ENCODE measurements around the gene PARVA.

PARVA gene

DNA sequence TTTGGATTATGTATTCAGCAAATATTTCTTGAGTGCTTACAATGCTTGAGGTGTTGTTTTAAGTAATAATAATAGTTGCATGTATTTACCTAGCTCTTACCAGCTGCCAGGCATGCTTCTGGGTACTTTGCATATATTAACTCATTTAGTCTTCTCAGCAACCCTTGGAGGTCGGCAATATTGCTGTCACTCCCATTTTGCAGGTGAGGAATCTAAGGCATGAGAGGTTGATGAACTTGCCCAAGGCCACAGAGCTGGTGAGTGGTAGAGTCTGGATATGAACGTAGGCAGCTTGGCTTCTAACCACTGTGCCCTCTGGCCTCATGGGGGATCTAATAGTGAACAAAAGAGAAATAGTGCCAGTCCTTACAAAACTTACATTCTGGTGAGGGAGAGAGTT is 92.9 kb downstream of the PARVA start:
- H3K4me3 ChIP-seq (ENCODE audit: low read depth, low read length): no peak overlapping the region
- H3K27me3 ChIP-seq (replicated peaks): no peaks in the 10 kb centered on the region
- in situ Hi-C loops (cut with HindIII; ENCODE audit: low pct_ligation_motif_present, low sequenced_read_pairs): no loop called here
- H3K36me3 ChIP-seq (replicated peaks): peaks cover 13% of the 10 kb centered on the region
- no peak overlapping the region for H3K27ac ChIP-seq
- no peak for DNase-seq
- TF ChIP-seq, protein P1, sequence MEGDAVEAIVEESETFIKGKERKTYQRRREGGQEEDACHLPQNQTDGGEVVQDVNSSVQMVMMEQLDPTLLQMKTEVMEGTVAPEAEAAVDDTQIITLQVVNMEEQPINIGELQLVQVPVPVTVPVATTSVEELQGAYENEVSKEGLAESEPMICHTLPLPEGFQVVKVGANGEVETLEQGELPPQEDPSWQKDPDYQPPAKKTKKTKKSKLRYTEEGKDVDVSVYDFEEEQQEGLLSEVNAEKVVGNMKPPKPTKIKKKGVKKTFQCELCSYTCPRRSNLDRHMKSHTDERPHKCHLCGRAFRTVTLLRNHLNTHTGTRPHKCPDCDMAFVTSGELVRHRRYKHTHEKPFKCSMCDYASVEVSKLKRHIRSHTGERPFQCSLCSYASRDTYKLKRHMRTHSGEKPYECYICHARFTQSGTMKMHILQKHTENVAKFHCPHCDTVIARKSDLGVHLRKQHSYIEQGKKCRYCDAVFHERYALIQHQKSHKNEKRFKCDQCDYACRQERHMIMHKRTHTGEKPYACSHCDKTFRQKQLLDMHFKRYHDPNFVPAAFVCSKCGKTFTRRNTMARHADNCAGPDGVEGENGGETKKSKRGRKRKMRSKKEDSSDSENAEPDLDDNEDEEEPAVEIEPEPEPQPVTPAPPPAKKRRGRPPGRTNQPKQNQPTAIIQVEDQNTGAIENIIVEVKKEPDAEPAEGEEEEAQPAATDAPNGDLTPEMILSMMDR (IDR thresholded peaks at IDR 0.05; ENCODE audit: low read depth, low read length, missing control alignments): no peak

DNA sequence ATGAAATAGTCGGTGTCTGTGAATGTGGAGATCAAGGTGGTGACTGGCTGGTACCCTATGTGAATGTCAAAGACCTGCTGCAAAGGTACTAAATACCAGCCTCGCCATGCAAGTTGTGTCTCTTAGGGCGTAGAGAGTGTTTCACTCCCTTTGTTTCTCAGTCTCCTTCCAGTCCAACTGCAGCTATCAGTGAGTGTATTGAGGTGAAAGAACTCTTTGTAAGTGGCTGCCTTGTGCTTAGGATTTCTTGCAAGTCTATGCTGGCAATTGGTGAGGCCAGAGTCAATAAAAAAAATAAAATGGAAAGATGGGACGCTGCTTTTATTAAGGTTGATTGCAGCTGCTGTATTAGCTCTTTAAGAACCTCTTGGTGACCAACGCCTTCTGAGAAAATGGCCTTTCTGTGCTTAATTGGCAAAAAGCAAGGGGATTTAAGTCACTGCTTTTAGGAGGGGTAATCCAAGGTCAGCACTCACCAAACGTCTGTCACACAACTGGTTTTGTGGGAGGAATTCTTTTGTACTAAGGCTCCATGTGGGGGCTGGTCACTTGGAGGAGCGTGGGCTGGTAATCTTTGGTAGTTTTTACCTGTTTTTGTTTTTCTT is 95.1 kb downstream of the PARVA start:
- TF ChIP-seq, protein P1 (IDR thresholded peaks at IDR 0.05; ENCODE audit: low read depth, low read length, missing control alignments): no peak
- Histone ChIP-seq H3K4me3 (ENCODE audit: low read depth, low read length) (no peak overlapping the region), H3K27me3 (replicated peaks) (no peaks in the 10 kb centered on the region), H3K36me3 (replicated peaks) (peaks cover 27% of the 10 kb centered on the region), H3K27ac (no peak overlapping the region)
- no peak for DNase-seq
- in situ Hi-C loops (cut with HindIII; ENCODE audit: low pct_ligation_motif_present, low sequenced_read_pairs): no loop called here

DNA sequence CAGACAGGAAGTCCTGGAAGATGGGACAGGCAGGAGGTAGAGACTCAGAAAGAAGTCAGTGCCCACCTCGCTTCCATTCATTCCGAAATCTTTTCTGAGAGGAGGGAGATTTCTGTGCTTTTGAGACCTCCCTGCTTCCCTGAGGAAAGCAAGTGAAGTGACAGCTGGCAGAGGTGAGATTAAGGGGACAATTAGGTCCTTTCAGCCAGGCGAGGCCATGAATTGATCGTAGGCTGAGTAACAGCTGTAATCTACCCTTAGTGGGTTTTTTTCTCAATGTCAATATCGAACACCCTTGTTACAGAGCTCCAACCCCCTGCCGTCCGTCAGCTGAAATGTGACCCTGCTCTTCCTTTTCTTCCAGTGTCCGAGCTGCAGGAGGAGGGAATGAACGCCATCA is 96.0 kb downstream of the PARVA start:
- in situ Hi-C loops (cut with HindIII; ENCODE audit: low pct_ligation_motif_present, low sequenced_read_pairs): no loop called here
- H3K4me3 ChIP-seq (ENCODE audit: low read depth, low read length): no peak overlapping the region
- TF ChIP-seq, protein P1 (IDR thresholded peaks at IDR 0.05; ENCODE audit: low read depth, low read length, missing control alignments): no peak

DNA sequence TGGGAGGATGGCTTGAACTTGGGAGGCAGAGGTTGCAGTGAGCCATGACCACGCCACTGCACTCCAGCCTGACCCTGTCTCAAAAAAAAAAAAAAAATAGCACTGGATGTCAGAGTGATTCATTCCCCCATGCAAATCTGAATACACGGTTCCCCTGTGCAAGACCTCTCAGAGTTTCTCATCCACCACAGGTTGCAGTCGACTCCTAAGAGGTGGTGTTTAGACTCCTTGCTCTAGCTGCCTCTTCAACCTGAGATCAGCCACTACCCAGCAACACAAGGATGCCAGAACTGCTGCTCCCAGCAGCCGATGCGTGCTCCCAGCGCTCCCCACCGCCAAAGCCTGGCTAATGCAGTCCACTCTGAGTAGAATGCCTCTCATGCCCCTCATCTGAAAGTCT is 97.5 kb downstream of the PARVA start:
- Histone ChIP-seq H3K27me3 (replicated peaks) (no peaks in the 10 kb centered on the region), H3K27ac (no peak overlapping the region), H3K4me3 (ENCODE audit: low read depth, low read length) (no peak overlapping the region), H3K36me3 (replicated peaks) (peaks cover 36% of the 10 kb centered on the region)
- DNase-seq: no peak
- in situ Hi-C loops (cut with HindIII; ENCODE audit: low pct_ligation_motif_present, low sequenced_read_pairs): no loop called here
- TF ChIP-seq, protein P1 (IDR thresholded peaks at IDR 0.05; ENCODE audit: low read depth, low read length, missing control alignments): no peak

More for the DNA sequence above, 96.0 kb downstream of the PARVA start:
- Histone ChIP-seq H3K27me3 (replicated peaks) (no peaks in the 10 kb centered on the region), H3K36me3 (replicated peaks) (peaks cover 35% of the 10 kb centered on the region), H3K27ac (no peak overlapping the region)
- no peak for DNase-seq

DNA sequence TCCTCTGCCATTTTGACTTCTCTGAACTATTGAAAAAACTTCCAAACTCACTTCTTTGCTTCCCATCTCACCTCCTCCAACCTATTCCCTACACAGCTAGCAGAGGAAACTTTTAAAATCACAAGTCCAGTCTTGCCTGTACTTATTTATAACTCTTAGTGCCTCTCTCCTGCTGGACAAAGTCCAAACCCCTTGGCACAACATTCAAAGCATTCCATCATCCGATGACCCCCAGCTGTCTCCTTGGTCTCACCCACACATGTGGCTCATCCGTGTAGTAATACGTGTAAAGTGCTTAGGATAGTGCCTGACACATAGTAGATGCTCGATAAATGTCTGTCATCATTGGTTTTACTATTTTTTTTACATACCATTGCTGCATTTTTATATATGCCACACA is 101.4 kb downstream of the PARVA start:
- in situ Hi-C loops (cut with HindIII; ENCODE audit: low pct_ligation_motif_present, low sequenced_read_pairs): no loop called here
- H3K36me3 ChIP-seq (replicated peaks): peaks cover 40% of the 10 kb centered on the region
- H3K27me3 ChIP-seq (replicated peaks): no peaks in the 10 kb centered on the region
- H3K4me3 ChIP-seq (ENCODE audit: low read depth, low read length): no peak overlapping the region
- no peak for DNase-seq
- no peak overlapping the region for H3K27ac ChIP-seq
- TF ChIP-seq, protein P1 (IDR thresholded peaks at IDR 0.05; ENCODE audit: low read depth, low read length, missing control alignments): no peak

DNA sequence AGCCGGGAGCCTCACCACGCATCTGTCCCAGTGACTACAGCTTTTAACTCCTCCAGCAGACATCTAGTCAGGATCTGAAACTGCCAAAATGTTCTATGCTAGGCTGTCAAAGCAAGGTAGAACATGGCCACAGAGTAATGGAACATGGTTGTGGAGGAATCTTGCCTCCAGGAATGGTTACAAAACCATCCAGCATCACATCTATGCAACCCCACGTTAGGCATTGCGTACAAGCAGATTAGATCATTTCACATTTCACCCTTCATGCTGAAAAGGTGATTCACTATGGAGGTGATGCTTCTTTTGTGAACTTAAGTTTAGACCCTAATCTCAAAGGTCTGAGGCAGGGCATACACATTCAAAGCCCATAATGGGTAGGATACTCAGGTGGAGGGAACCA is 103.0 kb downstream of the PARVA start:
- H3K4me3 ChIP-seq (ENCODE audit: low read depth, low read length): no peak overlapping the region
- TF ChIP-seq, protein P1 (IDR thresholded peaks at IDR 0.05; ENCODE audit: low read depth, low read length, missing control alignments): no peak
- H3K36me3 ChIP-seq (replicated peaks): peaks cover 30% of the 10 kb centered on the region
- no peaks in the 10 kb centered on the region for H3K27me3 ChIP-seq (replicated peaks)
- no peak overlapping the region for H3K27ac ChIP-seq
- in situ Hi-C loops (cut with HindIII; ENCODE audit: low pct_ligation_motif_present, low sequenced_read_pairs): no loop called here
- DNase-seq: no peak

All from brain microvascular endothelial cell (primary cell).